ENCODE results near the gene TOX3. TPM values are rescaled to one million over a fixed set of nuclear protein-coding genes. Genes with fewer than 3 reads are reported as not detected.

The TOX3 gene
- total and polyA plus RNA-seq, 4 donors = 1.3 to 3.5 (median 2.4) TPM

GRCh38 chr16:52450916-52451315 lies 96.0 kb downstream of the TOX3 start:
- no peak for DNase-seq (ENCODE audit: low spot score)
- Histone ChIP-seq H3K36me3 (ENCODE audit: control insufficient read depth in 4 of 4, insufficient read depth in 3 of 4, low read depth in 1 of 4, low read length in 3 of 4) (peaks cover 0 to 4% (median 1%) of the 10 kb centered on the region in 4 donors), H3K9ac (ENCODE audit: low read depth in 1 of 2, low read length in 2 of 2) (no peak overlapping the region), H3K4me3 (ENCODE audit: low read depth in 1 of 3, low read length in 3 of 3) (no peak overlapping the region), H3K27ac (ENCODE audit: low read depth in 1 of 2, low read length in 2 of 2) (no peak overlapping the region), H3K9me3 (ENCODE audit: control insufficient read depth in 4 of 4, low read length in 3 of 4) (no peaks in the 10 kb centered on the region), H3K27me3 (ENCODE audit: control insufficient read depth in 4 of 4, insufficient read depth in 4 of 4, low read length in 3 of 4) (no peaks in the 10 kb centered on the region), H3K4me1 (ENCODE audit: control insufficient read depth in 4 of 4, insufficient read depth in 4 of 4, low read length in 3 of 4) (no peaks in the 10 kb centered on the region)
- 91% methylated on average over 6 of the region's 6 CpGs for WGBS
- TF ChIP-seq ATF3 (IDR thresholded peaks at IDR 0.05) = no peak
- TF ChIP-seq CTCF (IDR thresholded peaks at IDR 0.05; ENCODE audit: low read depth, low read length, missing input control) = no peak
- no peak for TF ChIP-seq YY1 (IDR thresholded peaks at IDR 0.05)
- TF ChIP-seq MAX (IDR thresholded peaks at IDR 0.05) = no peak
- no peak for TF ChIP-seq REST (IDR thresholded peaks at IDR 0.05)
- no peak for TF ChIP-seq JUND (IDR thresholded peaks at IDR 0.05)
- TF ChIP-seq HNF4G (IDR thresholded peaks at IDR 0.05) = no peak
- no peak for TF ChIP-seq TAF1 (conservative IDR thresholded peaks at IDR 0.05)
- TF ChIP-seq NR2F2 (IDR thresholded peaks at IDR 0.05) = no peak
- TF ChIP-seq ZBTB33 (IDR thresholded peaks at IDR 0.05) = no peak
- no peak for TF ChIP-seq RAD21 (IDR thresholded peaks at IDR 0.05)
- no peak for TF ChIP-seq SP1 (IDR thresholded peaks at IDR 0.05)
- no peak for TF ChIP-seq RXRA (IDR thresholded peaks at IDR 0.05)
- no peak for TF ChIP-seq GABPA (IDR thresholded peaks at IDR 0.05 in 1 of 2, conservative IDR thresholded peaks at IDR 0.05 in 1 of 2)
- no peak for TF ChIP-seq FOXA1 (IDR thresholded peaks at IDR 0.05)
- no peak for TF ChIP-seq HNF4A (conservative IDR thresholded peaks at IDR 0.05)
- no peak for TF ChIP-seq FOXA2 (IDR thresholded peaks at IDR 0.05)
- TF ChIP-seq EGR1 (IDR thresholded peaks at IDR 0.05; ENCODE audit: low read depth in 2 of 2) = no peak

Data from liver (tissue), 9 donors.